HepG2 (cell line): ENCODE data around the gene CHEK2. TPM values are rescaled to one million over a fixed set of nuclear protein-coding genes. Genes with fewer than 3 reads are reported as not detected.

ENCODE experiments used
- ATAC-seq: fragments of 200-7000 bp; cut with Tn5 transposase; 3 replicates; pipeline ENCODE4 v1.9.1; 2020; ENCODE audit warnings: mild to moderate bottlenecking, moderate library complexity
- BruUV-seq: library from RNA; stranded (reverse); fragments of 400-500 nt; replicated peaks from 2 replicates; lab custom pipeline; 2021; lab: Mats Ljungman, UMichigan
- CTCF ChIA-PET: fragments of 300-600 bp; formaldehyde crosslinking; extraction: SDS; loops from one replicate; lab custom pipeline; 2021; ENCODE audit warnings: low total read pairs, inconsistent platforms, low intra/inter-chr PET ratio; lab: Yijun Ruan, JAX
- POLR2A ChIA-PET: fragments of 350-600 bp; sonication (Branson Sonifier 250); formaldehyde crosslinking; loops from one replicate; lab custom pipeline; 2020; ENCODE audit warnings: antibody characterized with exemption, inconsistent platforms; lab: Yijun Ruan, JAX
- DNase-seq: peaks from one replicate; pipeline ENCODE4 v3.0.0-alpha.2; 2015; ENCODE audit warnings: low spot score
- FAIRE-seq: peaks from 3 replicates; lab custom pipeline; 2011; peaks lifted over from hg19 to GRCh38; lab: Jason Lieb, UNC
- H2AFZ ChIP-seq: one replicate; pipeline ENCODE4 v1.6.1; 2011; ENCODE audit warnings: low read length, inconsistent platforms
- H3K27ac ChIP-seq: fragments of 300-600 bp; 3 replicates; pipeline ENCODE4 v1.8.0; 2011; ENCODE audit warnings: mixed run types, mild to moderate bottlenecking, mixed read lengths, low read length, inconsistent platforms; ENCODE audit not compliant: insufficient read depth; ENCODE audit errors: extremely low read length
- H3K27me3 ChIP-seq, 2 experiments: fragments of 200-600 bp in 1 of 2; 2 replicates in 1 of 2; 3 replicates in 1 of 2; pipeline versions ENCODE4 v1.6.0 to v1.8.0; 2011; ENCODE audit warnings: low read length in 2 of 2, mild to moderate bottlenecking in 2 of 2, moderate library complexity in 2 of 2, inconsistent platforms in 1 of 2; ENCODE audit not compliant: insufficient read depth in 2 of 2, control insufficient read depth in 1 of 2
- H3K36me3 ChIP-seq, 2 experiments: fragments of 200-600 bp in 1 of 2; replicated peaks in 1 of 2; 2 replicates in 1 of 2; 3 replicates in 1 of 2; pipeline versions ENCODE4 v1.5.1 to v1.8.0; 2011; ENCODE audit warnings: low read length in 2 of 2, inconsistent platforms in 1 of 2; ENCODE audit not compliant: insufficient read depth in 2 of 2, control insufficient read depth in 1 of 2
- H3K4me1 ChIP-seq: 2 replicates; pipeline ENCODE4 v1.5.1; 2012; ENCODE audit warnings: low read length, inconsistent platforms; ENCODE audit not compliant: insufficient read depth
- H3K4me2 ChIP-seq: 2 replicates; pipeline ENCODE4 v1.6.0; 2011; ENCODE audit warnings: low read depth, low read length, inconsistent platforms
- H3K4me3 ChIP-seq, 3 experiments: fragments of 200-600 bp in 1 of 3; sonication (generic), shearing (Covaris generic) in 1 of 3; replicated peaks in 1 of 3; 2 replicates each; pipeline ENCODE4 v1.5.1; 2011 to 2016; ENCODE audit warnings: low read length in 3 of 3, inconsistent platforms in 2 of 3, low read depth in 2 of 3, mild to moderate bottlenecking in 2 of 3, control low read depth in 1 of 3, mixed read lengths in 1 of 3; ENCODE audit not compliant: insufficient read depth in 1 of 3
- H3K79me2 ChIP-seq: one replicate; pipeline ENCODE4 v1.6.1; 2011; ENCODE audit warnings: low read length, inconsistent platforms; ENCODE audit not compliant: insufficient read depth
- H3K9ac ChIP-seq: 2 replicates; pipeline ENCODE4 v1.6.0; 2011; ENCODE audit warnings: mild to moderate bottlenecking, low read depth, low read length, inconsistent platforms; ENCODE audit not compliant: insufficient read depth
- H3K9me3 ChIP-seq: 2 replicates; pipeline ENCODE4 v1.5.1; 2012; ENCODE audit warnings: mild to moderate bottlenecking, low read length
- H4K20me1 ChIP-seq: 2 replicates; pipeline ENCODE4 v1.6.0; 2011; ENCODE audit warnings: inconsistent platforms, mild to moderate bottlenecking, low read length, moderate library complexity; ENCODE audit not compliant: insufficient read depth
- EZH2 ChIP-seq: conservative IDR thresholded peaks from 2 replicates; pipeline ENCODE4 v1.6.1; 2012; ENCODE audit warnings: mild to moderate bottlenecking, low read depth, low read length, moderate library complexity
- GTF3A ChIP-seq: sonication (generic); formaldehyde crosslinking; conservative IDR thresholded peaks from 2 replicates; pipeline ENCODE4 v1.4.0; 2020; ENCODE audit warnings: mild to moderate bottlenecking, missing genetic modification reagents
- LCORL ChIP-seq, 2 experiments: fragments of 450-650 bp in 1 of 2; sonication (generic) in 1 of 2; formaldehyde crosslinking in 1 of 2; IDR thresholded peaks; 2 replicates each; pipeline versions ENCODE4 v1.5.0 to v1.6.1; 2017 to 2020; ENCODE audit warnings: antibody characterized with exemption in 1 of 2, missing genetic modification reagents in 1 of 2
- NFE2 ChIP-seq: sonication (generic); formaldehyde crosslinking; IDR thresholded peaks from 2 replicates; pipeline ENCODE4 v1.4.0; 2020; ENCODE audit warnings: missing genetic modification reagents
- PRDM4 ChIP-seq: sonication (generic); formaldehyde crosslinking; IDR thresholded peaks from 2 replicates; pipeline ENCODE4 v1.9.0; 2021; ENCODE audit warnings: missing genetic modification reagents, borderline replicate concordance
- SP2 ChIP-seq: sonication (generic); formaldehyde crosslinking; IDR thresholded peaks from 2 replicates; pipeline ENCODE4 v1.5.1; 2020; ENCODE audit warnings: mild to moderate bottlenecking, missing genetic modification reagents
- TCF7 ChIP-seq: sonication (generic); IDR thresholded peaks from 2 replicates; pipeline ENCODE4 v1.6.1; 2016; ENCODE audit warnings: antibody characterized with exemption, low read depth
- ZMAT3 ChIP-seq: sonication (generic); formaldehyde crosslinking; conservative IDR thresholded peaks from 2 replicates; pipeline ENCODE4 v1.7.0; 2021; ENCODE audit warnings: missing genetic modification reagents
- ZNF468 ChIP-seq: sonication (generic); formaldehyde crosslinking; IDR thresholded peaks from 2 replicates; pipeline ENCODE4 v1.8.0; 2022; ENCODE audit warnings: mild to moderate bottlenecking, moderate library complexity, missing genetic modification reagents
- ZNF674 ChIP-seq: sonication (generic); formaldehyde crosslinking; IDR thresholded peaks from 2 replicates; pipeline ENCODE4 v1.5.0; 2020; ENCODE audit warnings: low read depth, mild to moderate bottlenecking, missing genetic modification reagents
- ZNF7 ChIP-seq: IDR thresholded peaks from 2 replicates; pipeline ENCODE4 v1.6.1; 2016; ENCODE audit warnings: missing biosample characterization, missing genetic modification reagents
- ZSCAN22 ChIP-seq: sonication (generic); formaldehyde crosslinking; IDR thresholded peaks from 2 replicates; pipeline ENCODE4 v1.4.0; 2020; ENCODE audit warnings: mild to moderate bottlenecking, missing genetic modification reagents
- WGBS: methylation state at CpG from one replicate; pipeline ENCODE4 v1.1.6; 2017; ENCODE audit warnings: low lambda C conversion rate; 5-methylcytosine and 5-hydroxymethylcytosine counted together
- in situ Hi-C: cut with HindIII; loops from 2 replicates; pipeline ENCODE4 v1.10.0; 2017; ENCODE audit warnings: low pct_unique_long_range_greater_than_20kb; ENCODE audit not compliant: extremely low pct_ligation_motif_present
- intact Hi-C: fragments of 100-400 bp; cut with micrococcal nuclease; formaldehyde crosslinking; loops from one replicate; pipeline ENCODE4 v1.10.0; 2022; ENCODE audit not compliant: unreplicated experiment
- polyA plus RNA-seq, 8 experiments: library from polyadenylated mRNA; depleted of rRNA in 3 of 8; stranded (reverse) in 7 of 8; unstranded in 1 of 8; fragments of >200 nt; fragmentation: Illumina TruSeq in 4 of 8; extraction: Trizol in 4 of 8; gene quantifications; 2 replicates each; pipeline versions ENCODE4 v1.2.1 to v1.2.3, GENCODE V29; 2011 to 2016; ENCODE audit warnings: low read depth in 4 of 8, missing spikeins in 1 of 8, mixed read lengths in 1 of 8; ENCODE audit not compliant: insufficient read depth in 1 of 8
- total RNA-seq, 5 experiments: library from RNA; depleted of rRNA; stranded (reverse); fragments of >200 nt; fragmentation: Illumina TruSeq; extraction: Trizol; gene quantifications; 2 replicates each; pipeline ENCODE4 v1.2.3, GENCODE V29; 2016; ENCODE audit warnings: low read depth in 1 of 5
- TF ChIP-seq, protein P1 (sequence below): sonication (generic); formaldehyde crosslinking; IDR thresholded peaks from 2 replicates; pipeline ENCODE4 v1.5.0; 2020; ENCODE audit warnings: mild to moderate bottlenecking, missing genetic modification reagents, moderate library complexity

Gene CHEK2
- total and polyA plus RNA-seq, 2 of the 13 experiments (the other 11 are each of a cell fraction or from before 2014, with no cell fraction given), result 27.0 to 40.5 TPM

DNA sequence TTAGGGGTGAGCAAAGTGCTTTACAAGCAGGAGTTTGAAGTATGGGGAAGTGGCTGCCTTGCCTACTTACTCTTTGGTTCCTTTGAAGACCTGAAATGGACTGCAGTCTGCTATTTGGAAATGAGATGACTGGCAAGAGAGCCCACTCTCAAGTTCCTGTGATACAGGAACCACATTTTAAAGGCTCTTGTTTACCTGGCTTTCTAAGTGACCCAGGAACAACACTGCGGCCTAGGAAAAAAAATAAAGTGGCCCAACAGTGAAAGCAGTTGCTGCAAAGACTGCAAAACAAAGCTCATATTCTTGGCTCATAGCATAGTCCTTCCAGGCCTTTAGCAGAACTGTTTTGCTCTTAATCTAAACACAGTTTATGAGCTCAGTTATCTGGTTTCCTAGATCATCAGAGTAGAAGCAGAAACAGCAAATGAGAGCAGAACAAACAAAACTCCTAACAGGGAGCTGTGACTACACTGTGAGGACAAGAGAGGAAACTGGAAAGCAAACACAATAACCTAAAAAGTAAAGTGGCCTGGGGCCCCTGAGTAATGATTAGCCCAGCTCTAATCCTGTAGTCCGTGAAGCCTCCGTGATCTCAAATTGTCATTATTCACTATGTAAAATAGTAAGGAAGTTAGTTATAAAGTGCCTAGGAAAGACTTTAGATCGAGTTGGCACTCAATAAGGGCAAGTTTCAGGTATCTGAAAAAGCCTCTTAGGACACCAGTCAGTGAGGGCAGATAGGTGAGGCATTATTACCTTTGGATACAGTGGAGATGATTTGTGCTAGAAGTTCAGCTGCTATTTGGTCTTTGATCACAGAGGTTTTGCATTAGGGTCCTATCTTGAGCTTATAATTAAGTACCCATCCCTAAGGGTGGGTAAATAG is 42.4 kb upstream of the CHEK2 start (continued):
- no peak for TF ChIP-seq EZH2
- TF ChIP-seq TCF7, result peak; percentile 56
- no peak for TF ChIP-seq ZMAT3 (CRISPR knock-in tag)
- TF ChIP-seq NFE2 (CRISPR knock-in tag), result no peak
- TF ChIP-seq ZSCAN22 (CRISPR knock-in tag), result no peak
- no peak for TF ChIP-seq ZNF468 (CRISPR knock-in tag)
- TF ChIP-seq LCORL (IDR thresholded peaks at IDR 0.05), result no peak
- peak; percentile 49; the same call in 1 of the 2 replicates for TF ChIP-seq LCORL (CRISPR knock-in tag; IDR thresholded peaks at IDR 0.05)
- TF ChIP-seq, all 625 proteins: peak for 139

GRCh38 chr22:28780296-28780695 is 38.7 kb upstream of the CHEK2 start:
- no peaks in the 10 kb centered on the region for H3K9me3 ChIP-seq
- H3K4me1 ChIP-seq, result peaks cover 86% of the 10 kb centered on the region
- H3K27ac ChIP-seq, result no peak overlapping the region
- H2AFZ ChIP-seq, result no peak overlapping the region
- FAIRE-seq (no peak), ATAC-seq (no peak), DNase-seq (no peak)
- H3K27me3 ChIP-seq, result no peaks in the 10 kb centered on the region
- TF ChIP-seq ZNF7 (CRISPR knock-in tag) (no peak), SP2 (CRISPR knock-in tag) (no peak), GTF3A (no peak), PRDM4 (CRISPR knock-in tag) (no peak), ZNF674 (no peak)
- TF ChIP-seq, protein P1, sequence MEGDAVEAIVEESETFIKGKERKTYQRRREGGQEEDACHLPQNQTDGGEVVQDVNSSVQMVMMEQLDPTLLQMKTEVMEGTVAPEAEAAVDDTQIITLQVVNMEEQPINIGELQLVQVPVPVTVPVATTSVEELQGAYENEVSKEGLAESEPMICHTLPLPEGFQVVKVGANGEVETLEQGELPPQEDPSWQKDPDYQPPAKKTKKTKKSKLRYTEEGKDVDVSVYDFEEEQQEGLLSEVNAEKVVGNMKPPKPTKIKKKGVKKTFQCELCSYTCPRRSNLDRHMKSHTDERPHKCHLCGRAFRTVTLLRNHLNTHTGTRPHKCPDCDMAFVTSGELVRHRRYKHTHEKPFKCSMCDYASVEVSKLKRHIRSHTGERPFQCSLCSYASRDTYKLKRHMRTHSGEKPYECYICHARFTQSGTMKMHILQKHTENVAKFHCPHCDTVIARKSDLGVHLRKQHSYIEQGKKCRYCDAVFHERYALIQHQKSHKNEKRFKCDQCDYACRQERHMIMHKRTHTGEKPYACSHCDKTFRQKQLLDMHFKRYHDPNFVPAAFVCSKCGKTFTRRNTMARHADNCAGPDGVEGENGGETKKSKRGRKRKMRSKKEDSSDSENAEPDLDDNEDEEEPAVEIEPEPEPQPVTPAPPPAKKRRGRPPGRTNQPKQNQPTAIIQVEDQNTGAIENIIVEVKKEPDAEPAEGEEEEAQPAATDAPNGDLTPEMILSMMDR, result no peak
- H3K4me3 ChIP-seq, result no peak overlapping the region
- WGBS, result 100% methylated on average over 1 of the region's 1 CpG
- no peak overlapping the region for H3K9ac ChIP-seq
- no peaks in the 10 kb centered on the region for H4K20me1 ChIP-seq
- CTCF ChIA-PET, result no interaction called here
- H3K36me3 ChIP-seq, result peaks cover 7 to 36% of the 10 kb centered on the region in 2 experiments
- POLR2A ChIA-PET, result interaction anchor here (0.9 kb wide), 1 partner anchor 20 kb away, joined by 4 read pairs; the partner anchor contains the start of gene XBP1
- peaks cover 60% of the 10 kb centered on the region for H3K79me2 ChIP-seq
- H3K4me2 ChIP-seq, result no peak overlapping the region
- no TSS peak for BruUV-seq
- in situ Hi-C loops, result loop anchor here (10.0 kb wide), 1 partner anchor 175 kb away; no protein-coding TSS in a partner anchor
- intact Hi-C loops, result loop anchor here (5.0 kb wide), 2 partner anchors 38 to 178 kb away; partner anchors contain the start of genes CHEK2 and HSCB
